Lower leg skin (tissue), 3 donors: ENCODE measurements around the gene PRKAA1.

Source experiments
- CTCF ChIP-seq, 3 donors: fragments of 450-650 bp; IDR thresholded peaks; one replicate each; pipeline ENCODE4 v1.5.1; 2016; ENCODE audit warnings: antibody characterized with exemption in 3 of 3, mild to moderate bottlenecking in 3 of 3, moderate library complexity in 2 of 3
- POLR2A ChIP-seq, 2 donors: fragments of 450-650 bp; IDR thresholded peaks; one replicate each; pipeline ENCODE4 v1.6.1; 2016 to 2017; ENCODE audit warnings: antibody characterized with exemption in 2 of 2, mild to moderate bottlenecking in 1 of 2, moderate library complexity in 1 of 2

GRCh38 chr5:40784916-40785315, 13.3 kb downstream of the PRKAA1 start:
- TF ChIP-seq CTCF (IDR thresholded peaks at IDR 0.05), result no peak
- TF ChIP-seq POLR2A (IDR thresholded peaks at IDR 0.05), result no peak
